Hematopoietic multipotent progenitor cell treated with erythropoietin and hydrocortisone succinate and interleukin-3 and kit ligand, for 8 days (in vitro differentiated cells): ENCODE results near the gene TNS1.

Source experiments
- DNase-seq: peaks from one replicate; pipeline ENCODE4 v3.0.0-alpha.2; 2015

The TNS1 gene

DNA sequence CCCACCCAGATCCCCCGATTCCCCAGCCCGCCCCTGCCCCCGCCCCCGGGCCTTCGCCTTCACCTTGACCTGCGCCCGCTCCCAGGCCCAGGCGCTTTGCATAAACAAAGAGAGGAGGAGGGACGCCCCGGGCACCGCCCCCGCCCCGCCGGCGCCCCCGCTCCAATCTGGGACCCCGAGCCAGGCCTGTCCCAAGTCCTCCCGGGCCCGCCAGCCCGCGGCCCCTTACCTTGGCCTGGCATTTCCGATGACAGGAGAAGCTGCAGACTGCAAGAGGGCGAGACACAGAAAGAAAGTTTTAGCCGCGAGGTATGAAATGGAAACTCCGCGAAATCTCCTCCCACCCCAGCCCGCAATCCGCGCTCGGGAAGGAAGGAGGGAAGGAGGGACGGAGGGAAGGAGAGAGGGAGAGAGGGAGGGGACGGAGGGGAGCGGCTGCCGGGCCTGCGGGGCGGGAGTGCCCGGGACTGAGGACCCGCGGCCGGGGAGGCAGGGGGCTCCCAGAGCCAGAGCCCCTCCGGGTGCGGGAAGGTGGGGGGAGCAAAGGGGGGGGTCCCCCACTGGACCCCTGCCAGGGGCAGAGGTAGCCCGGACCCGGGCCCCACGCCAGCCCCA is 24.2 kb downstream of the TNS1 start:
- no peak for DNase-seq

DNA sequence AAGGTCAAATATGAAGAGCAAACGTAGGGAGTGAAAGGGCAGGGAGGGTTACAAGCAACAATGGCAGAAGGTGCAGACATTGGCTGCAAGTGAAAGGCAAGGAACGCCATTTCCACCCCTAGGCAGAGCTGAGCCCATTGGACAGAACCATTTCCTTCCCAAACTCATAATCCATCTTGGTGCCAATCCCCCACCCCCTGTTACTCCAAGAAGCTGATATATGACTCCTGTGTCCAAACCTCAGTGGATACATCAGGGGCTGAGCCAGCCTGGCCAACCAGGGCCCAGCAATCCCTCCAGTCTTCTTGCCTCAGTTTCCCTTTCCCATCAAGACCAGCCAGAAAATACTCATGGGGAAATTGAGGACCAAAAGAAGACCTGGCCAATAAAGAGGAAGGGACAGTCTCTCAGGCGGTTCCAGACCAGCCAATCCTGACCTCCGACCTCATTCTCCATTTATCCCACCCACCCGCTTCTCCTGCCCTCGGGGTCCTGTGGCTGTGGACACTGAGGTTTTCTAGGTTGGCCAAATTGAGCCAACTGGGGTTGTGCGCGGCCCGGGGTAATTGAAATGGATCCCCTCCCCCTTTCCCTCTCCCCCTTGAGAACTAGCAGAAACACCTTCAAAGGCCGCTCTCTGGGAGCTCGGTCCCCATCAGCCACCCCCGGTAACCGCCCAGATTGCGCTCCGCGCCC is 24.8 kb downstream of the TNS1 start:
- DNase-seq = no peak

DNA sequence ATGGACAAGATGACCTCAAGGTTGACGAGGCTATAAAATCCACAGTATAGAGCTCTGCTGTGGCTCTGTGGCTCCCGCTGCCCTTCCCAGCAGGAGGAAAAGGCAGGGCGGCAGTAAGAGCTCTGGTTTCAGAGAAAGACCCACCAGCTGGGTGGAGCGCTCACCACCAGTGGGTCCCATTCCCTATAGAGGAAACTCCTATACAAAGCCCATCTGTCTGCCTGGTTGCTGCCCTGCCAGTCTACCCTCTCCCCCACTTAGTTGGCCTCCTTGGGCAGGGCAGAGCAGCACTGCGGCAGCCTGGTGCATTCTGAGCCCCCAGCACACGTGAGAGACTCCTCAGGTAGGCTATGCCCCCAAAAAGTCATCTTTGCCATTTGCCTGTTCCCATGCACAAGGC is 26.5 kb downstream of the TNS1 start:
- no peak for DNase-seq

DNA sequence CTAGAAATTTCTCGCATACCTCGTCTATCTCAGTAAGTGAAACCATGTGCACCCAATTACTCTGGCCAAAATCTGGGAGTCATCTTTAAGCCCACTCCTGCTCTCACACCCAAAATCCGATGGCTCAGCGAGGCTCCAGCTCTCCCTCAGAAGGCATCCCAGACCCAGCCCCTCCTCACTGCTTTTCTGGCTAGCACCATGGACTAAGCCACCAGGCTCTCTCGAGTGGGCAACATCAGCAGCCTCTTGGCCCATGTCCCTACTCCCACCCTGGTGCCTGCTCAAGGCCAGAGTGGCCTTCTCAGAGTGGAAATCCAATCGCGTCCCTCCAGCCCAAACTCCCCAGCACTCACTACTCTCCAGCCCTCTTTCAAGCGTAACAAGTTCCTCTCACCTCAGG is 27.2 kb downstream of the TNS1 start:
- DNase-seq = no peak

DNA sequence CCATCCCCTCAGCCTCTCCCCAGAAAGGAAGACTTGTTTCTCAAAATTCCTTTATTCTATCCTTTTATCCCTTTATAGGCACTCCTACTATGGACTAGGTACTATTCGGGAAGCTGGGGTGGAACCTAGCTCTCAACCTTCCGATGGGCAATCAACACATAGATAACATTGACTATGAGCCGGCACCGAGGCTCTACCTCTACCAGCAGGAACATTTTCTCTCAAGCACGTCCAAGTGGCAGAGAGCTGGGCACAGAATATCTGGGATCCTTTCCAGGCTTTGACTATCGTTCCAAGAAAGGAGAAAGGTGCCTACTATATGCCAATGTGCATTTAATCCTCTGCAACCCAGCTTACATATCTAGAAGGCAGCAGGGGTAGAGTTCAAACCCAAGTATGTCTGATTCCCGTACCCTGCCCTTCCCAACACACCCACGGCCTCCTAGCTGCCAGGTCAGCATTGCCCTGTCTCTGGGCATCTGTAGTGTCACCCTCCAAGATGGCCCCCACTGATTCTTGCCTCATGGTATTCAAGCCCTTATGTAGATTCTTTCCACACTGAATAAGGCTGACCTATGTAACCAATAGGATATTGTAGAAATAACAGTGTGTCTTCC is 28.3 kb downstream of the TNS1 start:
- DNase-seq = no peak

DNA sequence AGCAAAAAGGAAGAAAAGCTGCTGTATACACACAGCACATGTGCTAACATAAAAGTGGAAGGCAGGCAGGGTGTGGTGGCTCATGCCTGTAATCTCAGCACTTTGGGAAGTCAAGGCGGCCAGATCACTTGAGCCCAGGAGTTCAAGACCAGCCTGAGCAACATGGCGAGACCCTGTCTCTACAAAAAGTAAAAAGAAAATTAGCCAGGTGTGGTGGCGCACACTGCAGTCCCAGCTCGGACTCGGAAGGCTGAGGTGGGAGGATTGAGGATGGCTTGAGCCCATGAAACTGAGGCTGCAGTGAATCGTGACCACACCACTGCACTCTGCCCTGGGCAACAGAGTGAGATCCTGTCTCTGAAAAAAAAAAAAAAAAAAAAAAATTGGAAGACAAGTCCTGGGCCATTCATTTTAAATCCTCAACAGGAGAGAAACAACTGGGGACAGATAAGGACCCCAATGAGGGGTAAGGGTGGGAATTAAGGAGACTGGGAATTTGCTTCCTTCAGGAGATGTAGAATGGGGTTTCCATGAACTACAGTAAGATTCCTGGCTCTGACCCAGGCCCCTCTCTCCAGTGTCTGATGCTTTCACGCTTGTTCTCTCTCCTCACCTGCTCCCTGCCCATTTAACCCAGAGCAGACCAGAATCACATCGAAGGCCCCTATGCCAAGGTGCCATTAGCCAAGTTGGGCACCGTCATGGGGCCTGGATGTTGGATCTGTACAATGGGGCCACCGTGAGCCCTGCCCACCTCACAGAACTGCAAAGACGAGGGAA is 29.6 kb downstream of the TNS1 start:
- DNase-seq = no peak

DNA sequence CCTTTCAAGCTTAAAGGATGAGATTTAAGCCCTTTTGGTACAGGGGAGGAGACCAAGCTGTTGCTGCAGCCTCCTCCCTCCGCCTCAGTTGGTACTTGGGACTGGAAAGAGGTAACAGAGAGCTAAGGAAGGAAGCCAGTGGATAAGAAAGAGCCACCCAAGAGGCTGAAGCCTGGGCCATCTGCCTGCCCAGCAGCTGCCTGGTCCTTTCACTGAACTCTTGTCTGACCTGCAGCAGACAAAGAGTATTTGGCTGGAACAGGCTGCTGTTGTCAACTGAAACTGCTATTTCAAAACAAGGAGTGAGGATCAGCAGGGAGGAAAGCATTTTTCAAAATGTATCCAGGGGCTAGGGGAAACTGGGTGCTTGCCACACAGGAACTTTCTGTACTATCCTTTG is 30.3 kb downstream of the TNS1 start:
- DNase-seq = no peak

DNA sequence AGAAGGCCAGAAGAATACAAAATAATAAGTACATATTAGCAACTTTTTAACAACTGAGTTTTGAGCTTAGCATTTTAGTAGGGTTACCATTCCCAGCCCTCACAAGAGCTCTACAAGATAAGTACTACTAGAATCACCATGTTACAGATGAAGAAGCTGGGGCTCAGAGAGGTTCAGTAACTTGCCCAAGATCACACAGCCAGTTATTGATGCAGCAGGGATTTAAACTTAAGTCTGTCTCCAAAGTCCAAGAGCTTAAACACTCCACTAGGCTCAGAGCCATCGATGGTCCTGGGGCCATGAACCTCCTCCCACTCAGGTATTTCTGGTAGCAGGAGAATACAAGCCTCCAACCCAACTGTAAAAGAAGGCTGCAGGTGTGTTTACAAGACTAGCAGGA is 30.8 kb downstream of the TNS1 start:
- no peak for DNase-seq

DNA sequence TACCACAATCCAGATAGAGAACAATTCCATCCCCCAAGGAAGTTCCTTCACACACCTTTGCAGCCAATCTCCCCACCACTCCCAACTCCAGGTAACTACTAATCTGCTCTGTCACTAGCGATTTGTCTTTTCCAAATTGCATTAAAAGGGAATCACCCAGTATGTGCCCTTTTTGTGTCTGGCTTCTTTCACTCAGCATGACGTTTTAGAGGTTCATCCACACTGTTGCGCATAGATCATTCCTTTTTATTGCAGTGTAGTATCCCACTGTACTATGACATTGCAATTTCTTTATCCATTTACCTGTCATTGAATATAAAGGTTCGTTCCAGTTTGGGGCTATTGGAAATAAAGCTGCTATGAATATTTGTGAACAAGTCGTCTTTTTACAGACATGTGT is 31.6 kb downstream of the TNS1 start:
- DNase-seq = no peak

DNA sequence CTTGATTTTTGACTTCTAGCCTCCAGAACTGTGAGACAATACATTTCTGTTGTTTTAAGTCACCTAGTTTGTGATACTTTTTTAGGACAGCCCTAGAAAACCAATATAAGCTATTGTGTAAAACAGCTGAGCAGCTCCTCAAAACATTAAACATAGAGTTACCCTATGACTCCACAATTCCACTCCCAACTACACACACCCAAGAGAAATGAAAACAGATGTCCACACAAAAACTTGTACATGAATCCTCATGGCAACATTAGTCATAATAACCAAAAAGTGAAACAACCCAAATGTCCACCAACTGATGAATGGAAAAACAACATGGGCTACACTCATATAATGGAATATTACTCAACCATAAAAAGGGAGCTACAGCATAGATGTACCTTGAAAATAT is 32.6 kb downstream of the TNS1 start:
- no peak for DNase-seq

DNA sequence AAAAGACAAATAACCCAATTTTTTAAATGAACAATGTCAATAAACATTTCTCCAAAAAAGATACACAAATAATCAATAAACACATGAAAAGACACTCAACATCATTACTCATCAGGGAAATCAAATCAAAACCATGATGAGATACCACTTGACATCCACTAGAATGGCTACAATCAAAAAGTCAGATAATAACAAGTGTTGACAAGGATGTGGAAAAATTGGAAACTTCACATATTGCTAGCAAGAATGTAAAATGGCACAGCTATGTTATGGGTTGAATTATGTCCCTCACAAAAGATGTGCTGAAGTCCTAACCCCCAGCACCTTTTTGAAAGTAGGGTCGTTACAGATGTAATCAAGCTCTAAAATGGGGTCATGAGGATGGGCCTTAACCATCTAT is 33.2 kb downstream of the TNS1 start:
- no peak for DNase-seq

DNA sequence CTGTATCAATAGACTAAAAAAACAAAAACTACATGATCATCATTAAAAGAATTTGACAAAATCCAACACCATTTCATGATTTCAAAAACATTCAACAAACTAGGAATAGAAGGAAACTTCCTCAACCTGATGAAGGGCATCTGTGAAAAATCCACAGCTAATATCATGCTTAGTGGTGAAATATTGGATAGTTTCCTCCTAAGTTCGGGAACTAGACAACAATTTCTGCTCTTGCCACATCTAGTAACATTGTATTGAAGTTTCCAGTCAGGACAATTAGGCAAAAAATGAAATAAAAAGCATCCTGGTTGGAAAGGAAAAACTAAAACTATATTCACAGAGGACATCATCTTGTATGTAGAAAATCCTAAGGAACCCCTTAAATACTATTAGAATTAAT is 34.8 kb downstream of the TNS1 start:
- DNase-seq = no peak

DNA sequence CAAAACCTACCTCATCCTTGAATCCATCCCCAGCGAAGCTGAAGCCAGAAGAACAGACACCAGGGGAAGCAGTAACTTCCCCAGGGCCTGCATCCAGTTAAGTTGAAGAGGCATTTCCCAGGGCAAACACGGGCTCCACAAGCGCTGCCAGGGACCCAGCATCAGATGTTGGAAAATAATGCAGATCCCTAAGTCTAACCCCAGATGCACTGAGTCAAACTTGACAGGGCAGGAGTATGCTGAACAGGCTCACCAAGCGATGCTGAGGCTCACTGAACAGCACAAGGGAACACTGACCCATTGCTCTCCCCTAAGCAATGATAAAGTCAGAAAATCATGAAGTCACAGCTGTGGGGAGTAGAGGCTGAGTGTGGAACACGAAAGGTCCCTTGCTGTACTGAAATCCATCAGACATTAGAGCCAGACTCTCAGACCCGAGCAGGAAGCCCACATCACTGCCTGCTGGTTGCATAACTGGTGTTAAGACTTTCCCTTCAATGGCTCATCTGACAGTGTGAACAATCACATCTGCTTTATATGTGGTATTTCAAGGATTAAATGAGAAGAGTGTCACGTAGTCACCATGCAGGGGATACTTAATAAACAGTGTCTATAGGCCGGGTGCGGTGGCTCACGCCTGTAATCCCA is 36.2 kb downstream of the TNS1 start:
- no peak for DNase-seq

DNA sequence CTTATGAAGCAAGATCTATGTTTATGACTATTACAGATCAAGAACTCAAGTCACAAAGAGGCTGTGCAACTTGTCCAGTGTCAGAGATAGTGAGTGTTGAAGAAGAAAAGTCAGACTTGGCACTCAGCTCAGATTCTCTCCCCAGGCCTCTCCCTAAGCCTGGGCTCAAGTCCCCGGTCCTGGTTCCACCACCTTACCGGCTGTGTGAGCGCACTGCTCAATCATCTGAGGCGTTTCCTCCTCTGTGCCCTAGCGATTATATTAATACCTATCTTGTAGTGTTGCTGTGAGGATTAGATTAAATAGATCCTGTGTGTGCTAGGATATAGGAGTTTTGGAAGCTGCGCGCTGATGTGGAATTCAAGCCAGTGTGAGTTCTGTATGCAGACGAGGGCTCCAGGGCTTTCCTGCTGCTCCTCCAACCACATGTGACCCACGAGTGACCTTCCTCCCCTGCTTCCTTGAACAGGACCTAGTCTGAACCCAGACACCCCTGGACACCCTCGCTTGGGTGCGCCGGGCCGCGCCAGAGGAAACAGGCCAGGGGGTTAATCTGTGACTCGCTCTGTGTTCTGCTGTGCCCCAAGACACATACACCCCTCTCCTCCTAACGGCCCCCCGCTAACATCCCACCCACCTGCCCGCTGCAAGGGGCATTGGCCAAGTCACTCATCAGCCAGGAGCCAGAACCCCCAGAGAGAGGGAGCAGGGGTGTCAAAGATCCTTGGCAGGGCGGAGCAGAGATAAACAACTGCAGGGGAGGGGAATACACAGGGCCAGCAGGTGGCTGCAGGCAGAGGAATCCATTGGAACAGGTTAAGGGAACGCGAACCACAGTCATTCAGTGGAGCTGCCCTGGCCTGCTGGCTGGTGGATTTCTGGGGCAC is 38.3 kb downstream of the TNS1 start:
- no peak for DNase-seq

DNA sequence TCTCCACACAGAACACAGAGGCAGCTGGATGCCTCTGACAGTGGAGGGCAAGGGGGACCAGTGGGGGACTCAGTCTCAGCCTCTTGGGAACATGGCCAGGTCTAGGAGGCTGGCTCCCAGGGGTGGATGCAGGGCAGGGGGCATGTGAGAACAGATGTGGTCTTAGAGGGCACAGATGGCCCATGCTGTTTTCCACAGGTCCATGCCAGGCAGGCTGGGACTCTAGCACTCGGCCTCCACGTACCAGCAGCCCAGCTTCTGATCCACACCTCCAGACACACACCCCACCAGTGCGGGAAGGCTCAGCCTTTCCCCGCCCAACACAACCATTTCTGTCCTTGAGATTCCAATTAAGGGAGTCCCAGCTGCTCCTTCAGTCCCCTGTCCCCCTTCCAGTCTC is 42.4 kb downstream of the TNS1 start:
- DNase-seq = no peak

DNA sequence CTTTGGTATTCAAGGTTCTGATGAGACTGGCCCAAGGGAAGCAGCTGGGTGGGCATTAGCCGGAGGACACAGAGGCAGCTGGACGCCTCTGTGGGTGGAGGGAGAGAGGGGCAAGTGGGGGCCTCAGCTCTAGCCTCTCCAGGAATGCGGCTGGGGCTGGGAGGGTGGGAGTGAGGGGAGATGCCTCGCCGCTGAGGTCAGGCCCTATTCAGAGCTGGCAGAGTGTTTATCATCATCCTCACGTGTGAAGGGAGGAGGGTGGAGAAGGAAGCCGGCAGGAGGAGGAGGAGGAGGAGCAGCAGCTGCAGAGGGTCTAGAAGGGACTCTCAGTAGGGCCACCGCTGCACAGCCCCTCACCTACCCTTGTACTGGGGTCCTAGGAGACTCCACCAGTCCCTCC is 43.1 kb downstream of the TNS1 start:
- no peak for DNase-seq

DNA sequence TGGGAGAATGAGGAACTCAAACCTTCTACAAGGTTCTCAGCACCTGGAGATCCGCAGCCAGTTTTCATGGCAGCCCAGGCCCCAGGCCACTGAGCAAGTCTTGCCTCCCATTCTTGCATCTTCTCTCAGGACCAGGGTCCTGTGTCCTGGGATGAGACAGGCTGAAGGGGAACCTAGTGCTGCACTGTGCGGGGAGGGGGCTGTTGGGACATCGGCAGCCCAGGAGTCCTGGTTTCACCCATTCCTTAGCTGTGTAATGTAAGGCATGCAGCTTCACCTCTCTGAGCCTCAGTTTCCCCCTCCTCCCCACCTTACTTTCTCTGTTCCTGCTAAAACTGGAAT is 43.9 kb downstream of the TNS1 start:
- no peak for DNase-seq

DNA sequence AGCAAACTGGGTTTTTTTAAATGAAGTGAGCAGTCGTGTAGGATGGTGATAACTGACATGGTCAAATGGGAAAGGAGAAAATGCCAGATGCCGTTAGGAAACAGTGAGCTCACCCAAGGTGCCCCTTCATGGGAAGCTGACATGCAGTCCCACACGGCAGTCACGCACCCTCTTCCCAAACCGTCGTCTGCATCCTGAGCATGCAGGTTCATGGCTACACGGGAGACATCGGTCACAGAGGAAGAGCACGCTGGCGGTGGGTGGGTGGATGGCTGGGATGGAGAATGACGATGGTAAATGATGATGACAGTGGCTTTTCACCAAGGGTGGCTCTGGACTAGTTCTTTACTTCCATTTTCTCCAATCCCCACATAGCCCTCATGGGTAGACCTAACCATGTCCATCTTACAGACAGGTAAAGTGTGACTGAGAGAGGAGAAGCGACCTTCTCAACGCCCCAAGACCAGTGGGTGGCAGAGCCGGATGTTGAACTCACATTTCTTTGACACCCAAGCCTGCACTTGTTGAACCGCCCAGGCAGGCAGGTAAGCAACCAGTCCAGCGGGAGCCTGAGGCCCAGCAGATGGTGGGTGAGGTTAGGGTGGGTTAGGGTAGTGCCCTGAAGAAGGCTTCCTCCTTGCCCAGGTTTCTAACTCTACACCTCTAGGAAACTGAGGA is 44.5 kb downstream of the TNS1 start:
- DNase-seq = no peak

DNA sequence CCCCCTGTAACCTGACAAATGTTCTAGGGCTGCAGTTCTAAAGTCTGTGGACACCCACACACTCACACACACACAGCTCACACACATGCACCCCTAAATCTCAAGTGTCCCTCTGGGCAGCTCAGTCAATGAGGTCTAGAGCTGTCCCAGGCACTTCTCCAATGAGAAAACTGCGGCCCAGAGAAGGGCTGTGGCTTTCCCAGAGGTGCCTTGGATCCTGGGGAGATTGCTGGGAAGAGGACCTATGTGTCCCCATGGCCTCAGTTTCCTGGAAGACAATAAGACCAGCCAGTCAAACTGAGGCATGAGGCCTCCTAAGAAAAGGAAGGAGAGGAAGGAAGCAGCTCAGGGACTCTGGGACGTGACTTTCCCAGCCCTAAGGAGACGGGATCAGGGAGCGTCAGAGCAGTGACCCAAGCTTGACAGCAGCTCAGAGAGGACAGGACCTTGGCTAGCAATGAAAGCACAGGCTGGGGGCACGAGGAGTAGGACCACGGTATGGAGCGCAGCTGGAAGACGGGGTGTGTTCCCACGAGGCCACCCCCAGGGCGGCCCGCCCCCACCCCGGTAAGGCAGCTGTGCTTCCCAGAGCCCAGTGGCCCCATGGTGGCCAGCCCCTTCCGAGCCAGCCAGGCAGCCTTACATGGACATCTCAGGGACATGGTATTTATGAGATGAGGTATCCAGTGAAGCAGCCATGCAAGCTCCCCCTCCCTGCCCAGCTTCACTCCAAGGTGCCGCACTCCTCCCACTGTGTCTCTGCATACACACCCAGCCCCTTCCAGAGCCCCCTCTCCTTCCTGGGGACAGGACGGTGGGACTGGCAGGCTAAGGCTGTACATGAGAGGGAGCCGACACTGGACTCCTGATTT is 46.0 kb downstream of the TNS1 start:
- no peak for DNase-seq

DNA sequence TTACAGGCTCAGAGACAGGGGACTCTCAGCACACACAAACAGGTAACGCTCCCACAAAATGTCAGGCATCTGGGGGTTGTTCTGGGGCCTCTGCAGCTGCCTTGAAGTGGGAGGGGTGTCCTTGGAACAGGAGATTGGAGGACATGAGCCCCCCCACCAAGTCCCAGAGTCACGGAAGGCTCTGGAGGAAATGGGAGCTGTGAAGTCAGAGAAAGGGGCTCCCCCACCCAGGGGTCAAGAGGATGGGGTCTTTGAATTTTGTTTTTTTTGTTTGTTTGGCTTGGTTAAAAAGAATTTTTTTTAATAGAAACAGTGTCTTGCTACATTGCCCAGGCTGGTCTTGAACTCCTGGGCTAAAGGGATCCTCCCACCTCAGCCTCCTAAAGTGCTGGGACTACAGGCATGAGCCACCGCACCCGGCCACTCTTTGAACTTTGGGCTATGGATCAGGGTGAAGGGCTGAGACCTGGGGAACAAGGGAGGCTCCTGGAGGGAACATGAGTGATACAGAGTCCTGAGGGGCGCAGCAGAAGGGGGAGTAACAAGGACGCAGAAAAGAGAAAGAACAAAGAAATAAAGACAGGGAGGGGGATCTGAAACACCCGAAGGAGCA is 46.8 kb downstream of the TNS1 start:
- DNase-seq = no peak
